Lung (tissue), 12 donors: ENCODE results near the gene EPHB1. TPM values are rescaled to one million over a fixed set of nuclear protein-coding genes. Genes with fewer than 3 reads are reported as not detected.

Experiments
- ATAC-seq: fragments of 200-7000 bp; cut with Tn5 transposase; one replicate; pipeline ENCODE4 v1.9.1; 2020; ENCODE audit warnings: moderate number of reproducible peaks; ENCODE audit not compliant: insufficient read depth, low FRiP score
- DNase-seq, 3 donors: peaks; one replicate each; pipeline ENCODE4 v3.0.0-alpha.2; 2013 to 2017
- H3K27ac ChIP-seq, 2 donors: one replicate each; pipeline ENCODE4 v1.5.1; 2013; ENCODE audit warnings: mild to moderate bottlenecking in 2 of 2, moderate library complexity in 2 of 2, control low read depth in 1 of 2, inconsistent platforms in 1 of 2, low read depth in 1 of 2, low read length in 1 of 2
- H3K27me3 ChIP-seq, 3 donors: one replicate each; pipeline ENCODE4 v1.5.1; 2013; ENCODE audit warnings: low read length in 2 of 3; ENCODE audit not compliant: control insufficient read depth in 3 of 3, insufficient read depth in 3 of 3
- H3K36me3 ChIP-seq, 4 donors: one replicate each; pipeline ENCODE4 v1.5.1; 2013; ENCODE audit warnings: low read length in 4 of 4, mild to moderate bottlenecking in 1 of 4, moderate library complexity in 1 of 4; ENCODE audit not compliant: control insufficient read depth in 4 of 4, insufficient read depth in 4 of 4
- H3K4me1 ChIP-seq, 5 donors: one replicate each; pipeline ENCODE4 v1.5.1; 2013; ENCODE audit warnings: low read length in 5 of 5, mild to moderate bottlenecking in 2 of 5, moderate library complexity in 1 of 5; ENCODE audit not compliant: control insufficient read depth in 5 of 5, insufficient read depth in 5 of 5
- H3K4me3 ChIP-seq: one replicate; pipeline ENCODE4 v1.5.1; 2013; ENCODE audit warnings: mild to moderate bottlenecking, control low read depth, moderate library complexity
- H3K9ac ChIP-seq, 2 donors: one replicate each; pipeline ENCODE4 v1.5.1; 2013; ENCODE audit warnings: low read length in 2 of 2, control low read depth in 1 of 2; ENCODE audit not compliant: insufficient read depth in 1 of 2
- H3K9me3 ChIP-seq, 4 donors: one replicate each; pipeline ENCODE4 v1.5.1; 2013; ENCODE audit warnings: low read length in 3 of 4, mild to moderate bottlenecking in 1 of 4, moderate library complexity in 1 of 4; ENCODE audit not compliant: control insufficient read depth in 4 of 4, insufficient read depth in 3 of 4
- CTCF ChIP-seq: IDR thresholded peaks from 2 replicates; pipeline ENCODE4 v1.5.1; 2012; ENCODE audit warnings: mild to moderate bottlenecking; ENCODE audit errors: control extremely low read depth, extremely low read depth
- WGBS, 2 donors: extraction: QIAGEN DNeasy Blood & Tissue Kit; methylation state at CpG; one replicate each; pipeline ENCODE4 v1.1.7; 2013; 5-methylcytosine and 5-hydroxymethylcytosine counted together
- polyA plus RNA-seq, 2 donors: library from polyadenylated mRNA; stranded (reverse); fragments of 200-250 nt; gene quantifications; one replicate each; pipeline ENCODE4 v1.2.1, GENCODE V29; 2013
- total RNA-seq, 2 donors: library from RNA; depleted of rRNA in 1 of 2; stranded (reverse); fragments of >200 nt in 1 of 2; gene quantifications; one replicate each; pipeline ENCODE4 v1.2.1, GENCODE V29; 2014 to 2021
- donor health status: control.
- donor health status: control.
- donor health status: Bipolar disorder and iron deficiency.
- donor health status: healthy.
- donor health status: DM: yes; HTN: yes; CAD: no.

The EPHB1 gene
- total and polyA plus RNA-seq, 4 donors, result 0.30 to 6.3 (median 2.1) TPM

GRCh38 chr3:135076341-135076740 lies 281.3 kb downstream of the EPHB1 start:
- H3K27me3 ChIP-seq, result no peaks in the 10 kb centered on the region
- TF ChIP-seq CTCF, result no peak
- ATAC-seq (no peak), DNase-seq (no peak)
- no peak overlapping the region for H3K4me3 ChIP-seq
- H3K4me1 ChIP-seq, result no peaks in the 10 kb centered on the region
- H3K9ac ChIP-seq, result no peak overlapping the region
- H3K27ac ChIP-seq, result no peak overlapping the region
- no peaks in the 10 kb centered on the region for H3K36me3 ChIP-seq
- H3K9me3 ChIP-seq, result peaks cover 0 to 17% (median 0%) of the 10 kb centered on the region in 4 donors

DNA sequence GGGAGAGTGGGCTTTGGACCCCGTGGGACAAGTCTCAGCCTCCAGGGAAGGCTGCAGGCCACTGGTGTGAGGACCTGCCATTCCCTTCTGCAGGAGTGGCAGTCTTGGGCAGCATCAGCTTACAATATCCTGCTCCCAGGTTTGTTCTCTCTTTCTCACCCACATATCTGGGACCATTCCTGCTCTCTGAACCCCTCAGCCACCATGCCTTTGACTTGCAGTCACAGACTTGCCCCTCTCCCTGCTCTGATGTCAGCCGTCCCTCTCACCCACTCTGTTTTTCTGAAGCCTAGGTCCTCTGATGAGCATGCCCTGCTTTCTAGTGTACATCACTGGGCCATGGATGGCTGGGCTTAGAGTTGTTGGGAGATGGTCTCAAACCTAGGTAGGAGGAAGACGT lies 282.1 kb downstream of the EPHB1 start:
- no peak for ATAC-seq
- no peak overlapping the region for H3K4me3 ChIP-seq
- DNase-seq, result no peak
- no peaks in the 10 kb centered on the region for H3K4me1 ChIP-seq
- no peak for TF ChIP-seq CTCF
- WGBS, 2 donors, result 45 to 50% methylated on average over 3 of the region's 3 CpGs
- H3K27ac ChIP-seq, result no peak overlapping the region
- H3K9me3 ChIP-seq, result peaks cover 0 to 19% (median 0%) of the 10 kb centered on the region in 4 donors
- H3K27me3 ChIP-seq, result no peaks in the 10 kb centered on the region
- no peaks in the 10 kb centered on the region for H3K36me3 ChIP-seq
- no peak overlapping the region for H3K9ac ChIP-seq

GRCh38 chr3:135078283-135078682 lies 283.2 kb downstream of the EPHB1 start:
- DNase-seq (no peak), ATAC-seq (no peak)
- no peak overlapping the region for H3K9ac ChIP-seq
- peaks cover 0 to 17% (median 0%) of the 10 kb centered on the region in 4 donors for H3K9me3 ChIP-seq
- no peaks in the 10 kb centered on the region for H3K36me3 ChIP-seq
- H3K27ac ChIP-seq, result no peak overlapping the region
- no peak overlapping the region for H3K4me3 ChIP-seq
- no peaks in the 10 kb centered on the region for H3K4me1 ChIP-seq
- 81% methylated on average over 2 of the region's 2 CpGs for WGBS, 2 donors
- TF ChIP-seq CTCF, result no peak
- H3K27me3 ChIP-seq, result no peaks in the 10 kb centered on the region

DNA sequence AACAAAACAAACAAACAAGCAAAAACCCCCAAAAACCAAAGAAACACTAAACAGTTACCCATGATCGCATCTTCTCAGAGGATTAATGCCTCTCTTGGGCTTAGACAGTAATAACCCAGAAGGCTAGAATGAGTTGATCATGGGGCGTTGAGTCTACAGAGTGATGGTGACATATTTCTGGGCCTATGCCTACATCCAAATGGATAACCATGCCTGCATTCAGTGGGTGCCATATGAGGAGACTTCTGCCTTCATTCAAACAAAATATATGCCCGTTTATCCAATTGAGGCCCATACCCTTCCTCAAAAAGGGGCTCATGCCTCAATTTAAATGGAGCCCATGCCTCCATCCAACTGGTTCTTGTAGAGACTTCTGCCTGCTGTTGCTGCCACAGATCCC lies 284.0 kb downstream of the EPHB1 start:
- H3K9ac ChIP-seq, result no peak overlapping the region
- H3K9me3 ChIP-seq, result peaks cover 0 to 17% (median 0%) of the 10 kb centered on the region in 4 donors
- no peaks in the 10 kb centered on the region for H3K36me3 ChIP-seq
- no peak for TF ChIP-seq CTCF
- no peak for DNase-seq
- H3K27me3 ChIP-seq, result no peaks in the 10 kb centered on the region
- no peak for ATAC-seq
- 85 to 92% methylated on average over 3 of the region's 3 CpGs for WGBS, 2 donors
- no peak overlapping the region for H3K27ac ChIP-seq
- H3K4me1 ChIP-seq, result no peaks in the 10 kb centered on the region
- H3K4me3 ChIP-seq, result no peak overlapping the region
